NCI-H2107 (cell line): ENCODE measurements around the gene CLCF1.
"Not testable (repeated sequence)": the region's sequence is repeated elsewhere in the genome, so short reads cannot be mapped to it uniquely, and the experiment has no call there.

Experiments
- DNase-seq: peaks from one replicate; lab custom pipeline; 2025; lab: John Stamatoyannopoulos, UW

Gene CLCF1

GRCh38 chr11:67322049-67322448 lies 51.3 kb downstream of the CLCF1 start:
- DNase-seq: no peak

GRCh38 chr11:67321313-67321871 lies 52.0 kb downstream of the CLCF1 start:
- DNase-seq: no peak

GRCh38 chr11:67320691-67321090 lies 52.7 kb downstream of the CLCF1 start:
- no peak for DNase-seq

- DNase-seq: no peak
These were observed 53.4 kb downstream of the CLCF1 start for GRCh38 chr11:67320011-67320410.

GRCh38 chr11:67318876-67319275 lies 54.5 kb downstream of the CLCF1 start:
- DNase-seq: not testable (repeated sequence)

GRCh38 chr11:67317888-67318555 lies 55.4 kb downstream of the CLCF1 start:
- no peak for DNase-seq

- peak; percentile 98 for DNase-seq
These were observed 56.1 kb downstream of the CLCF1 start for GRCh38 chr11:67317205-67317887.

- no peak for DNase-seq
These were observed 56.6 kb downstream of the CLCF1 start for GRCh38 chr11:67316882-67317204.

- no peak for DNase-seq
These were observed 58.0 kb downstream of the CLCF1 start for GRCh38 chr11:67315325-67315909.

GRCh38 chr11:67314218-67314617 lies 59.2 kb downstream of the CLCF1 start:
- no peak for DNase-seq
